Endothelial cell of hepatic sinusoid (primary cell): Measurements from ENCODE around the gene IL18RAP.

Source experiments
- in situ Hi-C: cut with HindIII; loops from 2 replicates; pipeline ENCODE4 v1.10.0; 2017; ENCODE audit warnings: low sequenced_read_pairs

IL18RAP gene

DNA sequence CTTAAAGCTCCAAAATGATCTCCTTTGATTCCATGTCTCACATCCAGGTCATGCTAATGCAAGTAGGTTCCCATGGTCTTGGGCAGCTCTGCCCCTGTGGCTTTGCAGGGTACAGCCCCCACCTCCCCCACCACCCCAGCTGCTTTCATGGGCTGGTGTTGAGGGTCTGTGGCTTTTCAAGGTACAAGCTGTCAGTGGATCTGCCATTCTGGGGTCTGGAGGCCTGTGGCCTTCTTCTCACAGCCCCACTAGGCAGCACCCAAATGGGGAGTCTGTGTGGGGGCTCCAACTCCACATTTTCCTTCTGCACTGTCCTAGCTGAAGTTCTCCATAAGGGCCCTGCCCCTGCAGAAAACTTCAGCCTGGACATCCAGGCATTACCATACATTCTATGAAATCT is 69.0 kb downstream of the IL18RAP start:
- in situ Hi-C loops: no loop called here

- in situ Hi-C loops: no loop called here
Observed at GRCh38 chr2:102494570-102494969, 71.6 kb downstream of the IL18RAP start.

- in situ Hi-C loops: no loop called here
Observed at GRCh38 chr2:102498414-102498813, 75.5 kb downstream of the IL18RAP start.

DNA sequence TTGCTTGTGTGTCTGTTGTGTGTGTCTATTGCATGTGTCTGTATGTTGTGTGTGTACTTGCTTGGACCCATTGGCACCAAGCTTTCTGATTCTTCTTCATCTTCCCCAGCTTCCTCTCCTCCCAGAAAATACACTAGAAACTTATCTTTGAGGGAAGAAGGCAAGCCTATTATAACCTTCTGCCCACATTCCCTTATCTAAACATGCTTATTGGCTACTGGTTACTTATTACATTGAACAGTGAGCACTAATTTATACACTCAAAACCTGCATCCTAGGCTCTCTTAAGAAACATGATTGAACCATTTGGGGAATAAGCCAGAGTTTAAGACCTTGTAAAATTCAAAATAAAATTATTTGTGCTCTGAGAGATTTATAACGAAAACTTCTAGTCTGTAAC is 76.6 kb downstream of the IL18RAP start:
- in situ Hi-C loops: no loop called here
